HFFc6 (cell line): ENCODE measurements around the gene JCAD. TPM values are rescaled to one million over a fixed set of nuclear protein-coding genes. Genes with fewer than 3 reads are reported as not detected.

Source experiments
- DNase-seq: peaks from one replicate; pipeline ENCODE4 v3.0.0-alpha.2; 2018
- H3K27ac Mint-ChIP-seq: 2 replicates; pipeline ENCODE4 v1.8.0; 2020; ENCODE audit warnings: mild to moderate bottlenecking, mixed read lengths
- H3K27me3 Mint-ChIP-seq: 2 replicates; pipeline ENCODE4 v1.8.0; 2021; ENCODE audit warnings: mild to moderate bottlenecking, moderate library complexity, mixed read lengths; ENCODE audit not compliant: insufficient read depth
- H3K36me3 Mint-ChIP-seq: 2 replicates; pipeline ENCODE4 v1.8.0; 2021; ENCODE audit warnings: low read depth, mixed read lengths
- H3K4me1 Mint-ChIP-seq: 2 replicates; pipeline ENCODE4 v1.8.0; 2020; ENCODE audit warnings: low read depth, mixed read lengths
- H3K4me3 Mint-ChIP-seq: 2 replicates; pipeline ENCODE4 v1.8.0; 2020; ENCODE audit warnings: mild to moderate bottlenecking, moderate library complexity, mixed read lengths
- H3K9me3 Mint-ChIP-seq: 2 replicates; pipeline ENCODE4 v1.8.0; 2020; ENCODE audit warnings: mild to moderate bottlenecking, mixed read lengths
- CTCF ChIP-seq: fragments of 200-600 bp; sonication (generic); IDR thresholded peaks from 2 replicates; pipeline ENCODE4 v1.5.0; 2021; ENCODE audit warnings: antibody characterized with exemption, mild to moderate bottlenecking
- total RNA-seq, 6 experiments: library from RNA; stranded (reverse); fragmentation: NEBNext Ultra II Directional; extraction: Animal tissue kit (Norgen Biotek cat#: 25700); gene quantifications; 2 replicates in 1 of 6; 3 replicates in 5 of 6; pipeline ENCODE4 v1.2.3, GENCODE V29; 2021

Gene JCAD
- total RNA-seq, 6 experiments from 2014 or later: 27.7 to 54.4 (median 46.6) TPM

- TF ChIP-seq CTCF: no peak
- H3K9me3 Mint-ChIP-seq: no peaks in the 10 kb centered on the region
- H3K4me1 Mint-ChIP-seq: peaks cover 15% of the 10 kb centered on the region
- no peak overlapping the region for H3K27ac Mint-ChIP-seq
- peaks cover 4% of the 10 kb centered on the region for H3K27me3 Mint-ChIP-seq
- DNase-seq: no peak
- H3K36me3 Mint-ChIP-seq: no peaks in the 10 kb centered on the region
- H3K4me3 Mint-ChIP-seq: no peak overlapping the region
Measured at GRCh38 chr10:30080161-30080560, 20.8 kb upstream of the JCAD start.

- no peak for TF ChIP-seq CTCF
- no peak for DNase-seq
- H3K27me3 Mint-ChIP-seq: peaks cover 4% of the 10 kb centered on the region
- H3K27ac Mint-ChIP-seq: no peak overlapping the region
- peaks cover 15% of the 10 kb centered on the region for H3K4me1 Mint-ChIP-seq
- H3K36me3 Mint-ChIP-seq: no peaks in the 10 kb centered on the region
- no peak overlapping the region for H3K4me3 Mint-ChIP-seq
- no peaks in the 10 kb centered on the region for H3K9me3 Mint-ChIP-seq
Measured at GRCh38 chr10:30079408-30079807, 20.0 kb upstream of the JCAD start.

- no peak overlapping the region for H3K27ac Mint-ChIP-seq
- no peak overlapping the region for H3K4me3 Mint-ChIP-seq
- no peaks in the 10 kb centered on the region for H3K36me3 Mint-ChIP-seq
- DNase-seq: no peak
- no peak for TF ChIP-seq CTCF
- peaks cover 13% of the 10 kb centered on the region for H3K4me1 Mint-ChIP-seq
- no peaks in the 10 kb centered on the region for H3K9me3 Mint-ChIP-seq
- H3K27me3 Mint-ChIP-seq: peaks cover 8% of the 10 kb centered on the region; the same call in 1 of the 2 replicates
Measured at GRCh38 chr10:30075481-30075880, 16.1 kb upstream of the JCAD start.

- TF ChIP-seq CTCF: no peak
- Mint-ChIP-seq H3K4me3 (no peak overlapping the region), H3K27ac (no peak overlapping the region), H3K36me3 (no peaks in the 10 kb centered on the region), H3K9me3 (no peaks in the 10 kb centered on the region), H3K27me3 (peaks cover 8% of the 10 kb centered on the region; the same call in 1 of the 2 replicates), H3K4me1 (peaks cover 13% of the 10 kb centered on the region)
- DNase-seq: no peak
Measured at GRCh38 chr10:30074933-30075332, 15.5 kb upstream of the JCAD start.

- H3K4me3 Mint-ChIP-seq: no peak overlapping the region
- no peaks in the 10 kb centered on the region for H3K9me3 Mint-ChIP-seq
- DNase-seq: no peak
- H3K36me3 Mint-ChIP-seq: no peaks in the 10 kb centered on the region
- peaks cover 12% of the 10 kb centered on the region; the same call in 1 of the 2 replicates for H3K27me3 Mint-ChIP-seq
- no peak for TF ChIP-seq CTCF
- H3K4me1 Mint-ChIP-seq: peaks cover 12% of the 10 kb centered on the region
- H3K27ac Mint-ChIP-seq: no peak overlapping the region
Measured at GRCh38 chr10:30074090-30074489, 14.7 kb upstream of the JCAD start.

- no peaks in the 10 kb centered on the region for H3K36me3 Mint-ChIP-seq
- DNase-seq: no peak
- H3K9me3 Mint-ChIP-seq: no peaks in the 10 kb centered on the region
- TF ChIP-seq CTCF: no peak
- no peak overlapping the region for H3K27ac Mint-ChIP-seq
- no peak overlapping the region for H3K4me3 Mint-ChIP-seq
- peaks cover 12% of the 10 kb centered on the region; the same call in 1 of the 2 replicates for H3K27me3 Mint-ChIP-seq
- peaks cover 15% of the 10 kb centered on the region for H3K4me1 Mint-ChIP-seq
Measured at GRCh38 chr10:30073767-30074060, 14.3 kb upstream of the JCAD start.
